ENCODE results near the gene SPRN. TPM values are rescaled to one million over a fixed set of nuclear protein-coding genes. Genes with fewer than 3 reads are reported as not detected.

The SPRN gene
- total and polyA plus RNA-seq, 11 donors: 0.04 to 0.25 (median 0.11) TPM; not detected in 6

- 83 to 92% (median 87%) methylated on average over 9 to 10 of the region's 10 CpGs for WGBS, 4 donors
Observed at GRCh38 chr10:133454204-133454893, 29.9 kb upstream of the SPRN start.

GRCh38 chr10:133453516-133454203, 29.2 kb upstream of the SPRN start, which contains the start of gene SCART1:
TSS of gene SCART1 (plus strand) at chr10:133453945. CDS start at chr10:133453998, 53 bp downstream.
- H3K36me3 ChIP-seq: no peaks in the 10 kb centered on the region
- 75 to 91% (median 85%) methylated on average over 8 to 11 of the region's 11 CpGs for WGBS, 4 donors
- H3K27me3 ChIP-seq: no peaks in the 10 kb centered on the region
- H3K27ac ChIP-seq: no peak within 1 kb of the TSS
- intact Hi-C loops (cut with DNase I): no loop called here
- no peak for TF ChIP-seq CTCF (IDR thresholded peaks at IDR 0.05)
- H3K9me3 ChIP-seq: peaks cover 0 to 15% (median 8%) of the 10 kb centered on the region in 12 donors
- ATAC-seq: no peak
- no peak within 1 kb of the TSS for H3K4me3 ChIP-seq
- no peaks in the 10 kb centered on the region for H3K4me1 ChIP-seq
- DNase-seq: peak in 1 of 5 donors; percentile 41

More at GRCh38 chr10:133454204-133454893, 29.9 kb upstream of the SPRN start:
- Histone ChIP-seq H3K4me3 (no peak overlapping the region), H3K27ac (no peak overlapping the region), H3K36me3 (no peaks in the 10 kb centered on the region), H3K9me3 (peaks cover 0 to 9% (median 1%) of the 10 kb centered on the region in 12 donors), H3K4me1 (no peaks in the 10 kb centered on the region), H3K27me3 (no peaks in the 10 kb centered on the region)
- no peak for ATAC-seq
- no peak for DNase-seq
- intact Hi-C loops (cut with DNase I): no loop called here
- TF ChIP-seq POLR2A (IDR thresholded peaks at IDR 0.05) (no peak), CTCF (IDR thresholded peaks at IDR 0.05) (no peak)

GRCh38 chr10:133452453-133452852, 28.0 kb upstream of the SPRN start:
- intact Hi-C loops (cut with DNase I): no loop called here
- Histone ChIP-seq H3K27me3 (no peaks in the 10 kb centered on the region), H3K9me3 (peaks cover 0 to 28% (median 20%) of the 10 kb centered on the region in 12 donors), H3K36me3 (no peaks in the 10 kb centered on the region), H3K4me1 (no peaks in the 10 kb centered on the region), H3K27ac (no peak overlapping the region), H3K4me3 (no peak overlapping the region)
- DNase-seq: no peak
- no peak for ATAC-seq
- WGBS, 4 donors: 80 to 86% (median 80%) methylated on average over 4 of the region's 4 CpGs
- TF ChIP-seq CTCF (IDR thresholded peaks at IDR 0.05): no peak
- no peak for TF ChIP-seq POLR2A (IDR thresholded peaks at IDR 0.05)

- no peaks in the 10 kb centered on the region for H3K4me1 ChIP-seq
- intact Hi-C loops (cut with DNase I): no loop called here
- H3K4me3 ChIP-seq: no peak overlapping the region
- TF ChIP-seq CTCF (IDR thresholded peaks at IDR 0.05) (no peak), POLR2A (IDR thresholded peaks at IDR 0.05) (no peak)
- DNase-seq: no peak
- H3K36me3 ChIP-seq: no peaks in the 10 kb centered on the region
- ATAC-seq: no peak
- WGBS, 4 donors: 53 to 60% (median 58%) methylated on average over 4 of the region's 4 CpGs
- no peaks in the 10 kb centered on the region for H3K27me3 ChIP-seq
- peaks cover 0 to 38% (median 29%) of the 10 kb centered on the region in 12 donors for H3K9me3 ChIP-seq
- H3K27ac ChIP-seq: no peak overlapping the region
Observed at GRCh38 chr10:133451346-133451745, 26.9 kb upstream of the SPRN start.

Measured in heart left ventricle (tissue), 16 donors.